ENCODE measurements around the gene PDIA5. TPM values are rescaled to one million over a fixed set of nuclear protein-coding genes. Genes with fewer than 3 reads are reported as not detected.

The PDIA5 gene
- total and polyA plus RNA-seq, 11 donors: 3.3 to 16.3 (median 6.4) TPM

DNA sequence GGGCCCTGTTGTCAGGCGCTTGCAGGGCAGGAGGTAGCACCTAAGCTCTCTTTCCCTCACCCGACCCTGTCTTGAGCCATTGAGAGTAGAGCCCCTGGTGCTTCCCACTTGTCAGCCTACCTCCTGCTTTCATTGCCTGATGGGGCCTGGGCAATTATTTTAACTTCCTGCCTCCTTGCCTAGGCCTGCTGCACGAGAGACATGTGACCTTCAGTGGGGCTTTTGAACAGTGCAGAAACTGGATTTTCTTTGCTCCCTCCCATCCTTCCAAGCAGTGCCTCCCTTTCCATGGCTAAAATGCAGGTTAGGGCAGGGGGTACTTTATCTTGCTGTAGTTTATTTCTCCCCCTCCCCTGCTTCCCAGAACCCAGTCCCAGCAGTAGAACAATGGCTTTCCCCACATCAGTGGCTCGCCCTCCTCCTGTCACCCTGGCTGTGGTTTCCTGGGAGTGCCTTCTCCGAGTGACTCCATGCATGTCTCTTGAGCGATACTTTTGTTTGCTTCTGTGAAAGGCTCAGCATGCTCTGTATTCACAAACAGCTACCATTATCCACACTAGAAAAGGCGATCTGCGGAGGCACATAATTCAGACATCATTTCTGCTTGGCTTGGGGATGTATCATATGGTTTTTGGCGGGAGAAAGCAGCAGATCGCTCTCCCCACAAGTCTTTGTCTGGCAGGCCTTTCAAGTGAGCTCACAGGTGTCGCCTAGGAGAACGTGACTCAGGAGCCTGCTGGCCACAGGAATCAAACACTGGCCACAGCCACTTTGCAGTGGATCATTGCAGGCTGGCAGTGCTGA, 24.1 kb downstream of the PDIA5 start:
- DNase-seq: no peak
- ATAC-seq: no peak
- WGBS, 4 donors: 84 to 88% (median 87%) methylated on average over 11 to 12 of the region's 12 CpGs
- no peak for TF ChIP-seq POLR2A (IDR thresholded peaks at IDR 0.05)
- TF ChIP-seq, protein P1, sequence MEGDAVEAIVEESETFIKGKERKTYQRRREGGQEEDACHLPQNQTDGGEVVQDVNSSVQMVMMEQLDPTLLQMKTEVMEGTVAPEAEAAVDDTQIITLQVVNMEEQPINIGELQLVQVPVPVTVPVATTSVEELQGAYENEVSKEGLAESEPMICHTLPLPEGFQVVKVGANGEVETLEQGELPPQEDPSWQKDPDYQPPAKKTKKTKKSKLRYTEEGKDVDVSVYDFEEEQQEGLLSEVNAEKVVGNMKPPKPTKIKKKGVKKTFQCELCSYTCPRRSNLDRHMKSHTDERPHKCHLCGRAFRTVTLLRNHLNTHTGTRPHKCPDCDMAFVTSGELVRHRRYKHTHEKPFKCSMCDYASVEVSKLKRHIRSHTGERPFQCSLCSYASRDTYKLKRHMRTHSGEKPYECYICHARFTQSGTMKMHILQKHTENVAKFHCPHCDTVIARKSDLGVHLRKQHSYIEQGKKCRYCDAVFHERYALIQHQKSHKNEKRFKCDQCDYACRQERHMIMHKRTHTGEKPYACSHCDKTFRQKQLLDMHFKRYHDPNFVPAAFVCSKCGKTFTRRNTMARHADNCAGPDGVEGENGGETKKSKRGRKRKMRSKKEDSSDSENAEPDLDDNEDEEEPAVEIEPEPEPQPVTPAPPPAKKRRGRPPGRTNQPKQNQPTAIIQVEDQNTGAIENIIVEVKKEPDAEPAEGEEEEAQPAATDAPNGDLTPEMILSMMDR (IDR thresholded peaks at IDR 0.05): no peak
- peaks cover 0 to 50% (median 27%) of the 10 kb centered on the region in 12 donors for H3K4me1 ChIP-seq
- H3K9me3 ChIP-seq: no peaks in the 10 kb centered on the region
- H3K27me3 ChIP-seq: no peaks in the 10 kb centered on the region
- no peak overlapping the region for H3K4me3 ChIP-seq
- intact Hi-C loops (cut with DNase I): no loop called here
- peaks cover 0 to 34% (median 11%) of the 10 kb centered on the region in 9 donors for H3K36me3 ChIP-seq
- peak overlapping the region in 8 of 12 donors; percentile 1 to 80 (median 54) for H3K27ac ChIP-seq

DNA sequence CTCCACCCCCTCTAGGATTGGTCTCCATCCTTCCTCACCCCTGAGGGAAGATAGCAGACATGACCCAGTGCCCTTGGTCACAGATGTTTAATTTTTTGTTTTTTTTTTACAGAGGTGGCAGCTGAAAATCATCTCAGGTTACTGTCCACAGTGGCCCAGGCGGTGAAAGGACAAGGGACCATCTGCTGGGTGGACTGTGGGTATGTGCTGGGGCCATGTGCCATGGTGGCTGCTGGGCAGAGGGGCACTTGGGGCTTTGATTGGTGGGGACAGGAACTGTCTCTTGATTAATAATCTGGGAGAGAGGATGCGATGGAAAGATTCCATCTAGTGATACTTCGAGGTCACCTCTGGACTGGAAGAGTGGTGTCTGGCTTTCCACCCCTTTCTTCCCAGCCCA, 25.4 kb downstream of the PDIA5 start:
- Histone ChIP-seq H3K36me3 (peaks cover 0 to 38% (median 11%) of the 10 kb centered on the region in 9 donors), H3K9me3 (no peaks in the 10 kb centered on the region), H3K4me3 (no peak overlapping the region), H3K4me1 (peaks cover 0 to 54% (median 37%) of the 10 kb centered on the region in 12 donors), H3K27me3 (no peaks in the 10 kb centered on the region), H3K27ac (peak overlapping the region in 1 of 12 donors; percentile 80)
- DNase-seq (no peak), ATAC-seq (no peak)
- intact Hi-C loops (cut with DNase I): no loop called here
- TF ChIP-seq, protein P1 (IDR thresholded peaks at IDR 0.05): no peak
- no peak for TF ChIP-seq POLR2A (IDR thresholded peaks at IDR 0.05)
- WGBS, 4 donors: 94 to 98% (median 96%) methylated on average over 3 of the region's 3 CpGs

DNA sequence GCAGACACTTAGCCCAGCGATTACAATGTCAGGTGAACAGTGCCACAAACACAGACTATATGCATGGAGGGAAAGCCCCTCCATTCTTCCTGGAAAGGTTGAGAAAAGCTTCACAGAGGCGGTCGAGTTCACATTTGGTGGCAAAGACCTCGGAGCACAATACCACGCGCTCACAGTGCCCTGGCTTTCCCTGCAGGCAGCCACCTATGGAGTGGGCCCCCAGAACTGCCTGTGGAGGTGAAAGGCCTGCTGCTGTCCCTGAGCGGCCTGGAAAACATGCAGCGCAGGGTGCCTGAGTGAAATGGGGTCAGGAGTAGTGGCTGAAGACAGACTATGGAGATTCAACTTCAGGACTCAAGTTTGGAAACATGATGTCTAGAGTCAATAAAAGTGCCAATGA, 26.9 kb downstream of the PDIA5 start:
- Histone ChIP-seq H3K4me1 (peaks cover 0 to 57% (median 45%) of the 10 kb centered on the region in 12 donors), H3K27ac (no peak overlapping the region), H3K36me3 (peaks cover 0 to 39% (median 11%) of the 10 kb centered on the region in 9 donors), H3K9me3 (no peaks in the 10 kb centered on the region), H3K27me3 (no peaks in the 10 kb centered on the region), H3K4me3 (no peak overlapping the region)
- ATAC-seq (no peak), DNase-seq (no peak)
- TF ChIP-seq POLR2A (IDR thresholded peaks at IDR 0.05): no peak
- TF ChIP-seq, protein P1 (IDR thresholded peaks at IDR 0.05): no peak
- WGBS, 4 donors: 90 to 97% (median 95%) methylated on average over 8 of the region's 8 CpGs
- intact Hi-C loops (cut with DNase I): no loop called here

DNA sequence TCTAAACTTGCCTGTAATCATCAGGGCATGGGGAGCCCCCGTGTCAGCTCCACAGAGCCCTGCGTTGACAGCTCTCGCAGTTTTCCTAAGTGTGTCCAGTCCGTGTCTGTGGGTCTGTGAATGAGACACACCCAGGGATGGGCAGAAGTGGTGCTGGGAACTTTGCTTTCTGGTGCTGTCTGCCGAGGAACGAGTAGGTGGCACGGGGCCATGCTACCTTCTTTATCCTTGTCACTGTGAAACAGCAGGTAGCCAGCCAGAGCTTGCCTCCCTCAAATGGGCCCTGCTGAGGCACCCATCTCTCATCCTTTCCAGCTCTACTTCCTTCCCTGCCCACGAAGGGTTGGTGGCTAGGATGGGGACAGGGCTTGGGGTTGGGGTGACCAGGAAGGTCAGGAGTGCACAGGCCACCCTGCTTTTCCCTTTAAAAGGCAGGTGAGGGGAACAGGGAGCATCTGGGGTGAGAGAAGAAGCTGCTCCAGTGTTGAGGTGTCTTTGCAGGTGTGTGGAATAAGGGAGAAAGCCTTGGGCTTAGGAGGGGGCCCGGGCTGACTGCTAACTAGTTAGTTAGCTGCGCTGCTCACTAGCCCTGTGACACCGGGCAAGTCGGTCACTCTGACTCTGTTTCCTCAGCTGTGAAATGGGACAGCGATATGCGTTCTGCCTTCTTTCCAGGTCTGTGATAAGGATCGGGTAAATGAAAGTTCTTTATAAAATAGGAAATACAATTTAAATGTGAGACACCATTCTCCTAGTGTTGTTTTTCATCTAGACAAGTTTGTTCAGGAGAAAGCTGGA, 27.9 kb downstream of the PDIA5 start:
- peaks cover 0 to 43% (median 11%) of the 10 kb centered on the region in 9 donors for H3K36me3 ChIP-seq
- peaks cover 0 to 56% (median 43%) of the 10 kb centered on the region in 12 donors for H3K4me1 ChIP-seq
- H3K27ac ChIP-seq: no peak overlapping the region
- H3K4me3 ChIP-seq: no peak overlapping the region
- ATAC-seq (no peak), DNase-seq (peak in 1 of 5 donors; percentile 10)
- TF ChIP-seq, protein P1 (IDR thresholded peaks at IDR 0.05): no peak
- TF ChIP-seq POLR2A (IDR thresholded peaks at IDR 0.05): no peak
- no peaks in the 10 kb centered on the region for H3K9me3 ChIP-seq
- H3K27me3 ChIP-seq: no peaks in the 10 kb centered on the region
- intact Hi-C loops (cut with DNase I): no loop called here
- WGBS, 4 donors: 86 to 90% (median 87%) methylated on average over 15 of the region's 15 CpGs

Measured in heart left ventricle (tissue), 16 donors.